ENCODE measurements around the gene MAGI2.
A peak's percentile ranks its signal among the peaks of the same experiment; 100 is the strongest.

MAGI2 gene

DNA sequence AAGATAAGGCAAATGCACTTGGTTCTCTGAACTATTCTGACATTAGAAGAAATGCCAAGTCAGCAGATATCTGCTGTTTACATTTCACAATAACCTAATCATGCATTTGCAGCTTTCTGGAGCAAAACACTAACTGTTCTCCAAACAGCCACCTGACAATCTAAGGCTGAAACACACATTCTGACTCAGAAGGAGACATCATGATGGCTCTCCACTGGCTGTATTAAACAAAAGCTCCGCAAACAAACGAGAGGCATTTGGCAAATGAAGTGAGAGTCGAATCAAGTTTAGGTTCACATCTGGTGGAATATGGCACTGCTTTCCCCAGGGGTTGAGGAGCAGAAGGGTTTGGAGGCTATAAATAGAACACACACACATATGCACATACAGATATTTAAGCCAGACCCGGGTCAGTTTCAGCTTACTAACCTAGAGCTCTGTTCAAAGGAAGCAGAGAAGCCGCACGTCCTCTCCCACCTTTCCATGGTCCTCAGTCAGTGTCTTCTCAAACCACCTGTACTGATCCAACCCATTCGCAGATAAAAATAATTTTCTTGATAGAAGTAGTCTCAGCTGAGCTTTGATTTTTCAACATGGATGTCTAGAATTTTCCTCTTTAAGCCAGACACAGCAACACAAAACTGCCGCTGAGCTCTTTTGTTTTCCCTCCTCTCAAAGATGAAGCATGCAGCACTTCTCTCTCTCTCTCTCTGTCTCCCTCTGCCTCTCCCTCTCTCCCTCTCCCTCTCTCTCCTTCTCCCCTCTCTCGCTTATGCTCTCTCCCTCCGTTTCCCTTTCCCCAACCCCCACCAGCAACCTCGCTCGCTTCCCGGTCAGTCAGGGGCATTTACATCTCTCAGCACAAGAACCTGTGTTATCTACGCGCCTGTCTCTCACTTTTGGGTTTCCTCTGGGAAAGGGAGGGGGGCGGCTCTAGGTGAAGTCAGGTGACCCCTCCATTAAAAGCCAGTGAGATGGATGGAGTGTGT lies 682.8 kb downstream of the MAGI2 start:
- DNase-seq: no peak

DNA sequence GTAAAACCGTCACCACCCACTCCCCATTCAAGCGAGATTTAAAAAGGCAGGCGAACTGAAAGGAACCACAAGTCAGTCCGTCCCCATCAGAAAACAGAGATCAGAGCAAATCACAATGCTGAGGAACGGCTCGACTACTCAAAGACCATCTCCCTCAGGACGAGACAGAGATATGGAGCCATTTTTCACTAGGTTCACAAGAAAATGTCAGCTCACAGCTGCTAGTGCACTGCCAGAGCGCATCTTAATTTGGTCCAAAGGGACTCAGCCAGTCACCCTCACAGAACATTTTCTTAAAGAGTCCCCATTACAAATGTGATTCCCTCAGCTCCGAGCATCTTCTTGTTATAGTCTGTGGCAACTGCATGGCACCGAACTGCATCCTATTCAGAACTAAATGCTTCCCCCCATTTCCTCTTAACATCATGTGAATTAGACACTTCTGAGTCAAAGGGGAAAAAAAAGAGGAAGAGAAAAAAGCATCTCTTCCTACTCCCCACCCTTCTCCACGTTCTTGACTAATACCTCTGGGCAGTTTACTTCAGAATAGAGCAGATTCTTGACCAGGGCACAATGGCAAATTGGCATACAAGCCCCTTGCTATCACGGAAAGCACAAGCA lies 683.9 kb downstream of the MAGI2 start:
- DNase-seq: peak; percentile 65

DNA sequence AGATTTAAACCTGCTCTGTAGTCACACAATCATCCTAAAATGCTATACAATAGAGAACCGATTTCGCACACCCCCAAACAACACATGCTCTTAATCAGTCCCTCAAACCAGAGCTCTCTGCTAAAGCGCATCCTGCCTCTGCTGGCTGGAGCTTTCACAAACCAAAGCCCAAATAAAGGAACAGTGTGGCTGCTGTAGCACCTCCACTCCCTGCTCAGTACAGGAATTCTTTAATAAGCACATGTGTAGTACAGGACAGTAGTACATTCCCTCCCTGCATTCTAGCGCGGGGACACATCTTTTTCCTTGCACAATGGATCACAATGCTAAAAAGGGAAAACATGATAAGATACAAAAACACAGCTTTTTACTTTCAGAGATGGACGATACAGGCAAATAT lies 684.6 kb downstream of the MAGI2 start:
- no peak for DNase-seq

DNA sequence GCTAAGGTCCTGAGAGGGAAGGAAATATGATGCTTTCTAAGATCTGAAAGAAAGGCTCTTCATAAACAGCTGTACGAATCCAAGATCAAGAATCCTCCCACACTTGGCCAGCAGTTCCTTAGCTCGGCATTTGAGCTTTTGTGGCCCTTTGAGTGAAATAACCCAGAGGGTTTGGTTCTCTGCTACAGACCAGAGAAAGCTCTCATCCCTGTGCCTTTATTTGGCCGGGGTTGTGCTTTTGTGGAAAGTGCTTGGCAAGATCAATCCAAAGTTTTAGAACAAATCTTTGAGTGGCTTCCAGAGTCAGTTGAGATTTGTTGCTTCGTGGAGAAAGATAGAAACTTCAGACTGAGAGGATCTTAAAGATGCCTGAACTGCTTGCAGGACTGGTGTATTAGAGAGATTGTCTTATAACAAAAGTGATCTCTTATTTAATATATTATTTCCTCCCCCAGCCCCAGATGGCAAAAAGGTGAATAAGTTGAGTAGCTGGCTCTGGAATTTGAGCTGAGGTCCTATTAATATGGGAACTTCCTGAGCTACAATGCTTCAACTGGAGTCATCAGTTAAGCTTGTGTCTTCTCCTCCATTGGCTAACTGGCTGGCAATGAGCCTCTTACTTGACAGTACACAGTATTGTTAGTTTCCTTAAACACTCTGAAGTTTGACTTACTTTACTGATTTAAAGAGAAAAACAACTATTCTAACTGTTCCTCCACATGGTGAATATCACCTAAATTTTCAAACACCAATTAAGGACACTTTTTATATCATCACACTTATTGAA lies 687.3 kb downstream of the MAGI2 start:
- no peak for DNase-seq

DNA sequence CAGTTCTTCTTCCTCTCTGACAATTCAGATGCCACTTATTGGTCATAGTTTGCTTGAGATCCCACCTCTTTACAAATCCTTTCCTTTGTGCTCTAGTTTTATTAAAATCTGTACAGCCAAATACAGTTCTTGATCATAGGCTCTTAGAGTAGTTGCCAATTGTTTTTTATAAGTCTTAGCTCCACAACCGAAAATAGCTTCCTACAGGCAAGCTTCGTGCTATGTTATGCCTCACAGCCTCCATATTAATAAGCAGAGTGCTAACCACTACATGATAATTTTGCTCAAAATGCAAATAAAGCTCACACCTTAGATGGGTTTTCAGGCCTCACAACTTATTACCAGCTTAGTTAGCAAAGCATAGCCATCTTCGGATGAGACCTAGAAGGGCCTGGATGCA lies 688.9 kb downstream of the MAGI2 start:
- DNase-seq: no peak

DNA sequence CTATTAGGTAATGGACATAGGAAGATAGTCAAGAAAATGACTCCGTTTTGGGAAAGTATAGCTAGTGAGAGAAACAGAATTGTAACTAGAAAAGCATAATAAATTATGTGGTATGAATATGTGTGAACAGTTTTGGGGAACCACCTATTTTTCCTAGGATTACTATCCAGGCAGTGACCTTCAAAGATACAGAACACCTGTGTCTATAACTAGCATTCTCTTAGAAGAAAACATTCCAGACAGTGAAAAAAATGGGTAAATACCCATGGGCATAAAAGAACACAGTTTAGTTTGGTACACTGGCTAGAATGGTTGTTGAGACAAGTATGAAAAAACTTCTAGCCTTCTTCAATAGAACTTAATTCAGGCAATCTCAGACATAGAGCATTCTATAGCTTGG lies 690.8 kb downstream of the MAGI2 start:
- no peak for DNase-seq

DNA sequence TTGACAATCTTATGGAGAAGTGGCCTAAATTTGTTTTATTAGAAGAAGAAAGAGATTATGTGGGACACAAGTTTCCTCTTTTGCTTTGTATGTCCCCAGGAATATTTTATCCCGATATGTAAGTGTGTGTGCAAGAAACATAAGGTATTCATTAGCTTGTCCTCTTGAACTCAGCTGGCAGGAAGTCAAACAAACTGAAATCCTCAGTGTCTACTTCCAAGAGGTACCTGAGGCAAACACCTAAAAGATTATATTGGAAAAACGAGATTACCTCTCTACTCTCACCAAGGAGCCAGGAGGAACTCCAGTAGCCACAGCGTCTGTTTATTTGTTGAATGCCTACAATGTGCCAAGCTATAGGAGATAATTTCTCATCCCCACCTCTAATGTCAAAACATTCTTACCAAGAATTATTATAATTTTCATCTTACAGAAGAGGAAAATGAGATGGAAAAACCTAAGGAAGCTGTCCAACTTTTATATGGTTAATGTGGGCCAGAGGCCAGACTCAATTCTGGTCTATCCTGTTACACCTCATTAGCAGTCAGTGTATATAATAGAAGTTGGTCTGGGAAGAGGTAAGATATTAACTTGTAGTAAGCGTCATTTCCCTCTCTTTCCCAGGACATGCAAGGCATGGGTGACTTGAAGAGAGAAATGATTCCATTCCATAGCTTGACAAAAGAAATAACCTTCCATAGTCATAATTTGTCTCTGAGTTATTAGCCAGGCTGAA lies 692.7 kb downstream of the MAGI2 start:
- no peak for DNase-seq

DNA sequence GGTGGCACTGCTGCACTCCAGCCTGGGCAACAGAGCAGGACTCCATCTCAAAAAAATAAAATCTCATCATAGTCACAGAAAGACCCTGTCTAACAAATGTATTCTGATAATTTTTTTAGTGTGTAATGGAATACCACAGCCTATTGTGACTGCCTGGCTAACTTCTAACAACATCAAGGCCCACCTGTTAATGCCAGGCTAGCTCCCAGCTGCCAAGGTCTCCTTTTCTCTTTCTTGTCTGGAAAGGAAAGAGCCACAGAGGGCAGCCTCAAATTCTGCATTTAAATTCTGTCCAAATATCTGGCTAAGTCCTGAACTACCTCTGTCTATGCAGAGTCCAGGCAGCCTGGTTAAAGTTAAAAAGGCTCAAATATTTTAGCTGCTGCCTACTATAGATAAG lies 700.9 kb downstream of the MAGI2 start:
- no peak for DNase-seq

DNA sequence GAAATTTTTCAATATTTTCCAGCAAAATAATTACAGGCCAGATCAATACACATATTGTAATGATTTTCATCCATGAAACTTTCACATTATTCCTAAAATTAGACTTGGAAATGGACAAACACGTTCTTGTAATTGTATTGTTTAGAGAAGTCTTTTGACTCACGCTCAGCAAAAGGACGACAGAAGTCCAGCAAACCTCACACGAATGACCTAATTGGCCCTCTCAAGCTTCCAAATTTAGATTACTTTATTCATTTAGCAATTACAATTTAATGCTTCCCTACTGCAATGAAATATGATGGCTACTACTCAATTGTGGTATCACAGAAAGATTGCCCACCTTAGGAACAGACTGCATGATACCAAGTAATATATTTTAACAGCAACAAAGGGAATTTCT lies 702.2 kb downstream of the MAGI2 start:
- DNase-seq: no peak

DNA sequence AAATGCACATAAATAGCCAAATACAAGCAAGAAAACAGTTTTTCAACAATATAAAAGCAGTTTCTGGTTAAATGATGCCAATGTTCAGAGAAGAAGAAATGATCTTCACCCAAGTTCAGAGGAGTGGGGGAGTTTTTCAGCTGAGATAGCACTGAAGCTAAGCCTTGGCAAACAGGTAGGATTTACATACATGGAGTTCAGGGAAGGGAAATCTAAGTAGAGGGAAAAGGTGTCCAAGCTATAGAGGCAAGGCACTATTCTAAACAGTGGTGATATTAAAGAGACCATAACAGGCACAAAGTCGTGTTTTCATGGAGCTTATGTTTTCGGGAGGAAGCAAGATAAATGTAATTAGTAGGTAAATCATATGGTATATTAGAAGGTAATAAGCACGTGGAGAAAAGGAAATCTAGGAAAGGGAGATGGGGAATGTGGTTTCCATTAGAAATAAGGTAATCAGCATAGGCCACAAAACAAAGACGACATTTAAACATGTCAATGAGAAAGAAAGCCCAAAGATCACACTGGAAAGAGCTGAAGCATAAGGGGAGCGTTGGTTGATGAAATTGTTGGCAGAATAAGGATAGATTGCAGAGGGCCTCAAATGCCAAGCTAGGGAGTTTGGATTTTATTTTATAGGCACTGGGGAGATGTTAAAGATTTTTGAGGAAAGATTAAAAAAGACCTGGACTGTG lies 704.3 kb downstream of the MAGI2 start:
- DNase-seq: no peak

DNA sequence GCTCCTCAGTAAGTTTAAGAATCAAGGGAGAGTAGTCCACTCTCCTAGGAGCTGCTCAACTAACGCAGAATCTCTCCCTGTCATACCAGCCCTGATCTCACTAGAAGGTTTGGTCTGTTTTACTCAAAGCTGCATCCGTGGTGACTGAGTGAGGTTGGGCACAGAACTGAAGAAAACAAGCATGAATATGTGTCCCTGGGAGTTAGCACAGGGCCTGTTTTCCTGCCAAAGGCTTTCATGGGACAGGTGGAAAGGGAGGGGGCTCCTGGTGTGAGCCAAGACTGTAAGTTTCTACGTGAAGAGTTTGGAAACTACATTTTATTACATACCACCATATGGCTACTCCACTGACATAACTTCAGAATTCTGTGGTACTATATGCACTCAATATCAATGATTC lies 705.9 kb downstream of the MAGI2 start:
- DNase-seq: no peak

DNA sequence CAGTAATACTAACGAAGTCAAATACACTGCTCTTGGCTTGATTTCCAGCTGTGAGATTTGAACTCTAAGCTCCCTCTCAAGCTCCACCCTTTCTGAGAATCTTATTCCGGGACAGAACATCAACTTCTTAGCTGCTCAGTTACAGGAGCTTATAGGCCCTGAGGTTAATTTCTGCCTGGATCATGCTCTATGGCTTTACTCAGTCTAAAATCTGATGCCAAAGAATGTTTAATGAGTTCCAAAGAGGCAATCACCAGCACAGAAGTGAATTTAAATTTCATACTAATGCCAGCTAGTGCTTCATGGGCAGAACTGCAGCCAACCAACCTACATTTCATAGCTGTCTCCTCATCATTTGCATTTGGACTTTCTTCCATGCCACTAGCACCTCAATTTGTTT lies 707.2 kb downstream of the MAGI2 start:
- DNase-seq: no peak

DNA sequence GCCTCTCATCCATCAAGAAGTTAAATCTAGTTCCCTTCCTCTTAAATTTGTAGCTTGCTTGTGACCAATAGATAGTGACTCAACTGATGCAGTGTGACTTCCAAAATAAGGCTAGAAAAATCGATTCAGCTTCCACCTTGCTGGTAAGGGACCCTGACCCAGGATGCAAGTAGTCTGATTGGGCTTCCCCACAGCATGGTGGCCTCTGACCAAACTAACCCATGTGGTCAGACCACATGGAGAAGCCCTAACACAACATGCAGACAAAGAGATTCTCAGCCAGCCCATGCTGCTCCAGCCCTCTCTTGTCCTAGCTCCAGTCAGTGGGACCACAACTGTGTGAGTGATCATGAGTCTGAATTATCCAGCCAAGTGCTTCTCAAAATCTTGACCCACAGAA lies 710.8 kb downstream of the MAGI2 start:
- DNase-seq: no peak

DNA sequence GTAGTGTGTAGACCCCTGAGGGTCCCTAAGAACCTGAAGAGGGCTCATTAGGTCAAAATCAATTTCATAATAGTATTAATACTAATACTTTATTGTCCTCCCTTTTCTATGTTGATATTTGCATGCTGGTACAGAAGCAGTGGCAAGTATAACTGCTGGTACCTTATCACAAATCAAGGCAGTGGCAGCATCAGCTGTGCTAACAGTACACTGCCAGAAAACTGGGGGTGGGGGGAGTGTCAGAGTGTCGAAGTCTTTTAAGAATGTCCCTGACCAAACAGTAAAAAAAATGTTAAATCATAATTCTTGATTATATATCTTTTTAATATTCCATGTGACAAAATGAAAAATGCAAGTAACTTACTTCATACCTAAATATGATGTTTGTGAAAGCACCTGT lies 716.9 kb downstream of the MAGI2 start:
- no peak for DNase-seq

DNA sequence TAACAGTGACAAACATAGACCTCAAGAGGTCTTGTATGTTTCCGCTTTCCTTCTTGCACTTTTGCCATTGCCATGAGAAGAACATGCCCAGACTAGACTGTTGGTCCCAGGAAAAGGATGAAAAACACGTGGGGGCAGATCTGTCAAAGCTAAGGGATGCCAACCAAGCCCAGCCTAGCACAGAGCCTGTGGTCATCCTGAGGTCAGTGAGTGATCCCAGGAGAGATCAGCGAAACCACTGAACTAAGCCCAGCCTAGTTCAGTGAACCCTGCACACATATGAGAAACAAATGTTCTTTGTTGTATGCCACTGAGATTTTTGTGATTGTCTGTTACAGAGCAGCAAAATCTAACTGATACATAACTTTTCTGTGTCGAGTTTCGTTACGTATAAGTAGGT lies 718.8 kb downstream of the MAGI2 start:
- no peak for DNase-seq

DNA sequence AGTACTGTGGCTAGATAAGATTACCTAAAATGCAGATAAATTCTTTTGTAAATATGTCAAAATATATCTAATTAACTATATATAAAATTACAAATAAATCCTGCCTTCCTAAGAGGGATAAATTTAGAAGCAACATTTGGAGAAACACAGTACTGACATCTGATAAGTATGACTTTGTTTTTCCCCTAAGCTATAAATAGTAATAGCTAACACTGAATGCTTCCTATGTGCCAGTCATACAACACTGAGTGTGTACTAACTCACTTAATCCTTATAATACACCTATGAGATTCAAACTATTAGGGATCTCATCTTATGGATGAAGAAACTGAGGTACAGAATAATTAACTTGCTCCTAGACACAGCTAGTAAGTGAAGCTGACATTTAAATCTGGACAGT lies 733.4 kb downstream of the MAGI2 start:
- no peak for DNase-seq

DNA sequence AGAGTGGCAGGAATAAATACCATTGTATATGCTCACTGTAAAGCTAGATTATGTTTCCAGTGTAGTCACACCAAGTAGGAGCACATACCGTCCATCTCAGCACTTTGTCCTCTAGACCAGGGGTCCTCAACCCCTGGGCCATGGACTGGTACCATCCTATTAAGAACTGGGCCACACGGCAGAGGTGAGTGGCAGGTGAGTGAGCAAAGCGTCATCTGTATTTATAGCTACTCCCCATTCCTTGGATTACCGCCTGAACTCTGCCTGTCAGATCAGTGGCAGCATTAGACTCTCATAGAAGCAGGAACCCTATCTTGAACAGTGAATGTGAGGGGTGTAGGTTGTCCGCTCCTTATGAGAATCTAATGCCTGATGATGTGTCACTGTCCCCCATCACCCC lies 735.3 kb downstream of the MAGI2 start:
- DNase-seq: no peak

DNA sequence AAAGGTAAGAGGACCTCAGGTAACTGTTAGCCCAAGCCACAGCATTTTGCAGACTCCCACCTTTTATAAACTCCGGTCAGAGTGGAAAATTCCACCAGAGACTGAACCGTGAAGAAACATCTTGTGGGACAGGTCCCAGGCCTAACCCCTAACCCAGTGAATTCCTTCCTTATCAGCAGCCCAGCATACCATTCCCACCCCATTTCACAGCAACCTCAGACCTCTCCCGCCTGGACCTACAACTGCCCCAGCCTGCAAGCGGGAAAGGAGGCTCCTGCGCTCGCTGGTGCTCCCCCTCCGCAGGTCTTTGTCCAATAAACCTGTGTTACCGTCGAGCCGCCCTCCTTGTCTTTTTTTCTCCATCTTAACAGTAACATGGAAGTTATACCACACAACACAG lies 736.6 kb downstream of the MAGI2 start:
- DNase-seq: no peak

DNA sequence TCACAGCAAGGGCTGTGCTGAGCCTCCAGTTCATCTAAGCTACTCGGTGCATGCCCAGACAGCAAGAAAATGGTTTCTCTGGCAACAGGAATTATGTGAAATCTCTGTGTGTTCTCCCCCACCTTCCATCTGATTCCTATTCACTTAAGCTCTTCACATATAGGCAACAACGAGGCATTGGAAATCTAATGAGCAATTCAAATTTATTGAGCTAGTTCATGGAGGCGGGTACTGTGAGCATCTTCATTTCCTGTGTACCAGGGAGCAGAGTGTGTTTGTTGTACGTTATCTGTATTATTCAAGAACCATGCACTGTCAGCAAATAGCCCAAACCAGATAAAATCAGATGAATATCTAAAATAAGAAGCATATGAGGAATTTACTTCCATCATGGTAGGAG lies 739.1 kb downstream of the MAGI2 start:
- DNase-seq: no peak

DNA sequence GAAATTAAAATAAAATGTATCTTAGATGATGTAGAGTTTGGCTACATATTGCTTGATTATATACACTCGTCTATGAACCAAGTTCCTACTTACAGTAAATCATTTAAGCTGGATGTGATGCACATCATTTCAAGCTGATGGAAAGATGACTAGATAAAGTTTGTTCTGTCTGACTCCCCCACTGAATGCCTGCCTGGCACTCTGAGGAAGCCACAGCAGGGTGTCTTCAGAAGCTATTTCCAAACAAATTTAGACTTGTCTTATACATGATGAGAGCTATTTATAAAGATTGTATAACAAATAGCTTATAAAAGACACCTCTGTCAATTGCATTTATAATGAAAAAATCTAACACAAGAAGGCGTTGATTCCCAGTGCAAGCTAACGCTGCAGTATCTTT lies 741.4 kb downstream of the MAGI2 start:
- no peak for DNase-seq

DNA sequence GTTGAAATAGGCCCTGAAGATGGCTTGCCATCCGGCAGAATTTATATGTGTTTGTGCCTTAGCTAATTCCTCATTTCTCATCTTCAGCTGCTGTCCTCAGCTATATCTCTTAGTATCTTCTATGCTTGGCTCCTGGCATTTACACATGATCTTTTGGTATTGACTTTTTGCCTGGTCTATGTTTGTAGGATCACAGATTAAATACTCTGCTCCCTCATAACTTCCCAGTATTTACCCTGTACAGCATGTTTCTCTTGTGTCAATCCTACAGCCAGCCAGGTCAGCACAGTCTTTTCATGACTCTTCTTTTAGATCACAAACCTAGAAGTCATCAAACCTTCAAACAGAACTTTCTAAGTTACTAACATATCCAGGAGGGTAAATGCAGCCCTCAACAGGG lies 743.8 kb downstream of the MAGI2 start:
- DNase-seq: no peak

DNA sequence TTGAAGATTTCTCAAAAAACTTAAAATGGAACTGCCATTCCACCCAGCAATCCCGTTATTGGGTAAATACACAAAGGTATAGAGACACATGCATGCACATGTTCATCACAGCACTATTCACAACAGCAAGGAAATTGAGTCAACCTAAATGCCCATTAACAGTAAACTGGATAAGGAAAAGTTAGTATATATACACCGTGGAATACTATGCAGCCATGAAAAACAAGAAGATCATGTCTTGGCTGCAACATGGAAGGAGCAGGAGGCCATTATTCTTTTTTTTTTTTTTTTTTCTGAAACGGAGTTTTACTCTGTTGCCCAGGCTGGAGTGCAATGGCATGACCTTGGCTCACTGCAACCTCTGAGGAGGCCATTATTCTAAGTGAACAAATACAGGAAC lies 749.0 kb downstream of the MAGI2 start:
- no peak for DNase-seq

Measured in inflammatory macrophage treated with lipopolysaccharide for 4 hours (primary cell).